Esophagus muscularis mucosa (tissue), 3 donors: ENCODE results near the gene PGAP3.

ENCODE experiments used
- CTCF ChIP-seq, 3 experiments: fragments of 200-600 bp in 2 of 3; fragments of 450-650 bp in 1 of 3; sonication (generic) in 2 of 3; IDR thresholded peaks; one replicate each; pipeline ENCODE4 v1.5.1; 2017 to 2019; ENCODE audit warnings: antibody characterized with exemption in 3 of 3, mild to moderate bottlenecking in 2 of 3, moderate library complexity in 1 of 3
- POLR2A ChIP-seq: fragments of 450-650 bp; IDR thresholded peaks from one replicate; pipeline ENCODE4 v1.6.1; 2017; ENCODE audit warnings: antibody characterized with exemption, moderate library complexity, mild to moderate bottlenecking, low read depth
- POLR2AphosphoS5 ChIP-seq, 2 donors: sonication (generic); formaldehyde crosslinking; IDR thresholded peaks; one replicate each; pipeline ENCODE4 v1.6.1; 2017; ENCODE audit warnings: antibody characterized with exemption in 2 of 2

- TF ChIP-seq CTCF (IDR thresholded peaks at IDR 0.05), result no peak
- no peak for TF ChIP-seq POLR2A
- TF ChIP-seq POLR2AphosphoS5 (IDR thresholded peaks at IDR 0.05), result no peak
Observed at GRCh38 chr17:39674702-39675389, 13.0 kb downstream of the PGAP3 start.
